Measurements from ENCODE around the gene MICAL3.

DNA sequence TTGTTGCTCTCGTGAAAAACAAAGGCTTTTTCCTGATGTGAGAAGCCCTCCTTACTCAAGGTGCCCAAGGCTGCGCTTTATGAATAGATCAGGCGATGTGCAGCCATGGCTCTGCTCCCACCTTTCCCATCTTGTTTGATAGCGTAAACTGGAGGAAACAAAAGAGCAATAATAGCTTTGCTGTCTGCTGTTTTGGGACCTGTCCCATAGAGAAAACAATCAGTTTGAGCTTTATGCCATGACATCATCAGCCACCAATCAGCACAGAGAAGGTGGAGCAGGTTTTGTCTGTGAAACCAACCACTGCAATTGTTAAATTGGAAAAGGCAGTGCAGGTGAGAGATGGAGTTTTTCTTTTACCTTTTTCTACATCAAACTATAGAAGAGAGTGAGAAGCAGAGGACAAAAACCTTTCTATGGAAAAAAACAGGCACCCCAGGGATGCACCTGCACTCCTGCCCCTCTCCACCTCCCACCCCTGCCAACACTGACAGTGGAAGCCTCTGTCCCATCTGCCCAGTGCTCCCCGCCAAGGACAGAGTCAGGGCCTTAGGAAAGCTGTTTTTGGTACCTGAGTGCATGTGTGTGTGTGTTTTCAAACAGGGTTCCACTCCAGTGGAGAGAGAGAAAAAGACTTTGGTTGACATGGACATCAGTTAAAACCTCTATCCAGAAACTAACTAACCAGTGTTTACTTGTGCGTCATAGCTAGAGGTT is 80.7 kb downstream of the MICAL3 start:
- TF ChIP-seq EZH2phosphoT487 (IDR thresholded peaks at IDR 0.05; ENCODE audit: low read depth) = no peak
- TF ChIP-seq, protein P1, sequence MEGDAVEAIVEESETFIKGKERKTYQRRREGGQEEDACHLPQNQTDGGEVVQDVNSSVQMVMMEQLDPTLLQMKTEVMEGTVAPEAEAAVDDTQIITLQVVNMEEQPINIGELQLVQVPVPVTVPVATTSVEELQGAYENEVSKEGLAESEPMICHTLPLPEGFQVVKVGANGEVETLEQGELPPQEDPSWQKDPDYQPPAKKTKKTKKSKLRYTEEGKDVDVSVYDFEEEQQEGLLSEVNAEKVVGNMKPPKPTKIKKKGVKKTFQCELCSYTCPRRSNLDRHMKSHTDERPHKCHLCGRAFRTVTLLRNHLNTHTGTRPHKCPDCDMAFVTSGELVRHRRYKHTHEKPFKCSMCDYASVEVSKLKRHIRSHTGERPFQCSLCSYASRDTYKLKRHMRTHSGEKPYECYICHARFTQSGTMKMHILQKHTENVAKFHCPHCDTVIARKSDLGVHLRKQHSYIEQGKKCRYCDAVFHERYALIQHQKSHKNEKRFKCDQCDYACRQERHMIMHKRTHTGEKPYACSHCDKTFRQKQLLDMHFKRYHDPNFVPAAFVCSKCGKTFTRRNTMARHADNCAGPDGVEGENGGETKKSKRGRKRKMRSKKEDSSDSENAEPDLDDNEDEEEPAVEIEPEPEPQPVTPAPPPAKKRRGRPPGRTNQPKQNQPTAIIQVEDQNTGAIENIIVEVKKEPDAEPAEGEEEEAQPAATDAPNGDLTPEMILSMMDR (IDR thresholded peaks at IDR 0.05; ENCODE audit: low read depth, low read length) = no peak

Measured in OCI-LY3 (cell line).